A549 treated with DMSO at 1 μM for 4 hours (cell line): ENCODE data around the gene PITX1. TPM values are rescaled to one million over a fixed set of nuclear protein-coding genes. Genes with fewer than 3 reads are reported as not detected.

Source experiments
- total RNA-seq: library from RNA; stranded (reverse); fragments of 200-300 nt; extraction: Qiagen RNA extraction; gene quantifications from 5 replicates; pipeline ENCODE4 v1.2.3, GENCODE V29; 2022; ENCODE audit warnings: low read depth

The PITX1 gene
- 25.1 to 36.5 TPM (median 32.3 TPM) in 5 replicates for total RNA-seq

GRCh38 chr5:135033901-135034235 lies at the start of gene PITX1:
Gene PITX1 (minus strand): TSS chr5:135034228. CDS start chr5:135033881, 347 bp downstream.

Other genes starting within 250 kb of the PITX1 start
- 19.8 to 30.3 TPM (median 27.0 TPM) in 5 replicates for gene C5orf24, start 188.3 kb downstream of the PITX1 start, total RNA-seq
- gene TXNDC15, start 159.9 kb downstream of the PITX1 start, total RNA-seq, result 47.5 to 57.1 TPM (median 51.1 TPM) in 5 replicates
- 10.1 to 13.4 TPM (median 10.7 TPM) in 5 replicates for gene PCBD2, start 129.1 kb downstream of the PITX1 start, total RNA-seq
- 0.17 to 0.63 TPM (median 0.47 TPM) in 5 replicates for gene CATSPER3, start 66.3 kb downstream of the PITX1 start, total RNA-seq